ENCODE results near the gene DNAJB5.
"Not testable (repeated sequence)": the region's sequence is repeated elsewhere in the genome, so short reads cannot be mapped to it uniquely, and the experiment has no call there.

Gene DNAJB5

DNA sequence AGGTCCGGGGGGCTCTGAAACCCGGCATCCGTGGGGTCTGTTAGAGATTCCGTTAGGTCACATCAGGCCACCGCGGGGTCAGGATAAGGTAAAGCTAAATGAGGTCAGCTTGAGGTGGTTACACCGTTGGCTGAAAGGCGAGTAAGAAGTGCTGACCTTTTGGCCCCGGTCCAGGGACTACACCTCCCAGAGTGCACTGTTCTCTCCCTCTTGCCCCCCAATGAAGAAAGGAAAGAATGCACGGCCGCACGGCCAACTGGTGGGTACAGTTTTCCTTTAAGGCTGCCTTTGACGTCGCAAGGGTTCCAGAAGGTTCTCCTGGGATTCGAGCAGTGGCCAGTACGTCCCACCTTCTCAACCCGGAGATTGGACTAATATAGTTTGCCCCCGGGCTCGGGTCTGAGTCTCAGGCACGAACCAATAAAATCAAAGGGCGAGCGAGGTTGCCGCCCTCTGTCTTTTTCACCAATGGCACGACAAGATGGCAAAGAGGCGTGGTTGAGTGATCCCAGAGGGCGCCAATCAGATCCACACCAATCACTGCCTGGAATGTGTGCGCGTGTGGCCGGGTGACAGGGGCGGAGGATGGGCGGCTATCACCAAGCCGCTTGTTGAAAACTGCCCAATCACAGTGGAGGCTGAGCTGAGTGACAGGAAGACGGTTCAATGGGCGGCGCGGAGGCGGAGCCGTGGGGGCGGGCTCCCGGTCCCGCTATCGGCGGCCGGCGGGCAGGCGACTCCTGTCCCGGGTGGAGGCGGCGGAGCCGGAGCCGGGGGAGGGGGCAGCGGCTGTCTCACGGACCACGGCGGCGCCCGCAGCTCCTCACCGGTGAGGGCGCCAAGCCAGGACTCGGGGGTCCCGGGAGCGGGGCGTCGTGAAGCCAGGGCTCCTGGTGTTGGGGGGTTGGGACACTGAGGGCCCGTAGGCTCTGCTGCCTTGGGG, at the start of gene DNAJB5:
Gene DNAJB5 (plus strand): TSS at position 743 of the 943 bp plus-strand sequence. CDS start 886 bp downstream, outside the sequence.
- DNase-seq = peak; percentile 99

DNA sequence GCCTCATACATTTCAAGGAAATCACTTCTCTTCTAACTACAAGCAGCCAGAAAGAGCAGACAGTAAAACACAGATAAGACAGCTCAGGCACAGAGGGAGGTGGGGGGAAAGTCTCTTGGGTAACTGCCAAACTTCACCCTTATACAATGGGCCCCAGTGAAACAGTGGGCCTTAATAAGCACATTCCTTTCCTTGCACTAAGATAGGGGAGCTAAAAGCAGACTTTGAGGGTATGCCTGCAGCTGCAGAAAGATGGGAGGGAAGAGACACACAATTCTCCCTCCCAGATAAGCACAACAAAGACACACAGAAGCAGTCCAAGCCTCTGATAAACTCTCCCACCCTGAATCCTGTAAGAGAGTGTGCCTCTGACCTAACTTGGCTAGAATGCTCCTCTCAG, 49.6 kb upstream of the DNAJB5 start:
- DNase-seq = not testable (repeated sequence)

DNA sequence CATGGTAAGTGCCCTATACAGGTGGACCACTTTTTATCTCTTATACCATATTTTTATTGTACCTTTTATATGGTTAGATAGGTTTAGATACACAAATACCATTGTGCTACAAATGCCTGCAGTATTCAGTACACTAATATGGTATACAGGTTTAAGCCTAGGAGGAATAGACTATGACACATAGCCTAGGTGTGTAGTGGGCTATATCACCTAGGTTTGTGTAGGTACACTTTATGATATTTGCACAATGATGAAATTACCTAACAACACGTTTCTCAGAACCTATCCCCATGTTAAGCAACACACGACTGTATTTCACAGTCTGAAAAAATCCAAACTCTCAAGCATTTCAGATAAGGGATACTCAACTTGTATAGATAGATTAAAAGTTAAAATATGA, 41.1 kb upstream of the DNAJB5 start:
- DNase-seq = no peak

DNA sequence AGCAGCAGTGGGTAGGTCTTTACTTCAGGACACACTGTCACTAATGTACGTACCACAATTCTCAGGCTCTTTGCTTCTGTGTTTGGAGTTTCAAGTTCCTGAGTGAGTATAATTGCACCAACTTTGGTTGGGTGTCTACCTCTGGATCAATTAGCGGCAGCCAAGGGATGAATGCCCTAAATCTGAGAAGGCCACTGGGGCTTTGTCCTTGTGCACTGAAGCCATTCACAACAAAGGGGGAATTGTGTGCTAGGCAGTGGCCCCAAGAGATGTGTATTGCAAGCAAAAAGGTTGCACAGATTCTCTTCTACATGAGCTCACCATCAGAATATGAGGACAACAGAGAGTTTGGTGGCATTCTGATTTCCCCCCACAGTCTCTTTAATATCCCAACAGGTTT, 35.3 kb upstream of the DNAJB5 start:
- no peak for DNase-seq

DNA sequence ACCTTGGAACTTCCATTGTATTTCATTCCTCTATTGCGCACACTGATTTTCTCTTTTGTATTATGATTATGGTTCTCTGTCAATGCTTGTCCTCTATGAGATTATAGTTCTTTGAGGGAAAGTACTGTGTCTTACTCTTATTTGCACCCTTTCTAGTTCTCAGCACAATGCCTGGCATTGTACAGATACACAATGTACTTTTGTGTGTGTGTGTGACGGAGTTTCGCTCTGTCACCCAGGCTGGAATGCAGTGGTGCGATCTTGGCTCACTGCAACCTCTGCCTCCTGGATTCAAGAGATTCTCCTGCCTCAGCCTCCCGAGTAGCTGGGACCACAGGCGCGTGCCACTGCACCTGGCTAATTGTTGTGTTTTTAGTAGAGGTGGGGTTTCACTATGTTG, 33.5 kb upstream of the DNAJB5 start:
- DNase-seq = not testable (repeated sequence)

DNA sequence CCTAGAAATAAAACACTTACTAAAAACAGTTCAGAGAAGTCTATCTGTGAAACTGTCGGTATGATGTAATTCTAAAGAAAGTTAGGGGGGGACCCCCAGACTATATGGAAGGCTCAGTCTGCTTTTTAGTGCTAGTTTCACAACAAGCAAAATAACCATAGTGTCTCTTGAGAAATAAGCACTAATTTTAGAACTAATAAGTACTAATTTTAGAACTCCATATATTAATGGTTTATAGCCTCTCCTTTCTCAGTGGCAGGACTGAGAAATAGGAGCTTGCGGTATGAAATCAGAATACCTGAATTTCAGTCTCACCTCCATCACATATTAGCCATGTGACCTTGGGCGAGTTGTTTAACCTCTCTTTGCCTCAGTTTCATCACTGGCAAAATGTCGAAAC, 32.9 kb upstream of the DNAJB5 start:
- DNase-seq = no peak

DNA sequence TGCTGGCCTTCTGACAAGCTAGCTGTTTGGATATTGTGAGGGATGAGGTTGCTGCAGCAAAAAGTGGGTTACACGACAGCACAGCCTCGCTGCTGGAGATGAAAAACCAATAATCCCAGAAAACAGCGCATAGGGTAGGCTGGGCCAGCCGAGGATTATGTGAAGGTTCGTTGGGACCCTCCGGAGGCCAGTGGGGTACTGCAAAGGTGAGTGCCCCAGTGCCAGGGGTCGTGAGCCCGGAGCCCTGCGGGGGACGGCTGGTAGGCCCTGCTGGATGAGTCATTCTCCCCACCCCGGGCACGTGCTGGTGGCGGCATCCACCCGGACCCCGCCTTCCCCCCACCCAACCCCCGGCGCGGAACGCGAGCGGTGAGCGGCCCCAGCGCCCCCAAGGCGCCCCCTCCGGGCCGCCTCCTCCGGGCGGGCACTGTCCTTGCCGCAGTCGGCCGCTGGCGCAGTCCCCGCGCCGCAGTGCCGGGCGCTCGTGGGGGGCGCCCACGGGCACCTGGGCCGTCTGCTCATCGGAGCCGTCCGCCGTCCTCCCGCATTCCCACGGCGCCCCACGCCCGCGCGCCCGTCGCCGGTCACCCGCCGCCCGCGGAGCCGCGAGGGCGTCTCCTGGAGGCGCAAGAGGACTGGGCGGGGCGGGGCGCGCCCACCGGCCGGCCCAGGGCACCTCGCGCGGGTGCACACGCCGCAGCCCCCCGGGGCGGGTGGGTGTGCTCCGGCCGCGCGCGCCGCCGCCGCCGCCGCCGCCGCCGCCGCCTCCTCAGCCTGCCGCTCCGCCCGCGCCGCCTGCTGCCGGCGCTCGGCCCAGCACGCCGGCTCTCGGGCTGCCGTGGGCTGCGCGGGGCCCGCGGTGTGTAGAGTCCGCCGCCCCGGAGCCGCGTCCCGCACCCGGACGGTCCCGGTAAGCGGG, 31.8 kb upstream of the DNAJB5 start, which contains the start of gene PHF24:
Gene PHF24 (plus strand): TSS at position 794 of the 919 bp plus-strand sequence. CDS start 13,014 bp downstream, outside the sequence.
- DNase-seq = no peak

DNA sequence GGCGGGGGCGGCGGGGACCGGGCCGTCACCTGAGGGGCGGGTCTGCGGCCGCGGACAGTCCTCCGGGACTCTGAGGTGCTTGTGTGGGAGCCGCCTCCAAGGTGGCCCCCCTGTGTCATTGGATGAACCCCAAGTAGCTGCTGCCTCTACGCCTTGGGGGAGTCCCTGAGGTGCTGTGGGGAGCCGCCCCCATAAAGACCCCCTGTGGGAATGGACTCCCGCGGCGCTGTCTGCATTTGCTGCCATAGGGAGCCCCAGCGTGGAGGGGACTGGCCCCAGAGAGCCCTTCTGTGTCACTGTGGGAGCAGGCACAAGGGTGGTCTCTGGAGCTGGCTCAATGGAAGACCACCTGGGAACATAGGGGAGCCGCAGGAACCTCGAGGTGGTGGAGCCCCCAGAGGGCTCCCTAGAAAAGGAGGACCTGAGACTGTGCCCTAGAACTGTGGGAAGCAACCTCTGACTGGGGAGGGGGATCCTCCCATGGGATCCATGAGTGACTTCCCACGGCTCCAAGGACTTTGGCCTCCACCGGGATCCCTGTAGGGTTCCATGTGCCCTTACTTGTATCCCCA, 31.0 kb upstream of the DNAJB5 start:
- no peak for DNase-seq

DNA sequence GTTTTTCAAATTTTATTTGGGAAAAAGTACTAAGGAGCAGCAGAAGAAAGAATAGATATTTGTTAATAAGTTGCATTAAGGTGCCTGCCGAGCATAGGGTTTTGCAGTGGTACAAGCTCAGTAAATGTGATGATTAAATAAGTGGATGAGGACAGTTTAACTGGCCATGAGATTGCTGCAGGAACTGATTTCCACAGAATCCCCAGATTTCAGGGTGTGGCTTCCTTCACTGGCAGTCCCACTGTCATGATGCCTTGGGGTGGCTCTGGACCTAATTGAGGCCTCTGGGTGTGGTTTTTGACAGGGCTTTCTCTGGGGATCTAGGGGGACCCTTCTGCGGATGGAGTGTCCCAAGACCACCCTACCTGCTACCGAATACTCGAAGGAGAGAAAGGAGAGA, 30.1 kb upstream of the DNAJB5 start:
- DNase-seq = no peak

DNA sequence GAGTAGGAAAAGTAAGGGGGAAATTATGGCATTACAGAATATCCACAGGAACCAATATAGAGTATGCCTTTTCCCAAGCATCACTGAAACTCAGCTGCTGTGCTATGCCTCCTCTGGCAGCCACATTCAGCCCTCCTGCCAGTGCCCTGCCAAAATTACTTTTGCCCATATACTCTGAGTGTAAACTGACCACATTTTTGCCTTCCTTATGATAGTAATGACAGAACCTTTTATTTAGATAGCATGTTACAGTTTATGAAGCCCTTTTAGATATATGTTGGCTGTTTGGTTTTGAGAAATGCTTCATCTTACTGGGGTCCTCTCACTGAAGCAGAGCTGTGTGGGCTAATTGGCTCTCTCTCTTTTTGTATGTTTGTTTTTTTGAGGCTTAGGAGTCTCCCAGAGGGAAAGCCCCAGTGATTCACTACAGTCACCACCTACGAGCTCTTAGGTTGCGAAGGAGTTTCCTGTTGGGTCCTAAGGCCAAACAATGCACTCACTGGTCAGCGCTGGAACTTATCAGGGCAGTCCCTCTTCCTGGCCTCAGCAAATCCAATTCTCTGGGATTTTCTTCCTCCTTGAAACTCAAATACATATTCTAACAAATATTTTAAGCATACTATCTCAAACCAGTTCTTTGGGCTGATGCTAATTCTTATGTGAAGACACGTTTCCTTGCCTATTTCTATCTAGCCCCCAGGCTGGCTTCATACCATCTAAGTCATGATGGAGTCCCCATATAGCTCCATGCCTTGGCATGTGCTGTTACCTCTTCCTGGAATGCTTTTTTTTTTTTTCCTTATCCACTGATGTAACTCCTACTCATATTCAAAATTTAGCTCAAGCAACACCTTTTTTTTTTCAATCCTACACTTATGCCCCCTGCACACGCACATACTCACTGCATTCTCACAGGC, 27.7 kb upstream of the DNAJB5 start:
- DNase-seq = no peak

DNA sequence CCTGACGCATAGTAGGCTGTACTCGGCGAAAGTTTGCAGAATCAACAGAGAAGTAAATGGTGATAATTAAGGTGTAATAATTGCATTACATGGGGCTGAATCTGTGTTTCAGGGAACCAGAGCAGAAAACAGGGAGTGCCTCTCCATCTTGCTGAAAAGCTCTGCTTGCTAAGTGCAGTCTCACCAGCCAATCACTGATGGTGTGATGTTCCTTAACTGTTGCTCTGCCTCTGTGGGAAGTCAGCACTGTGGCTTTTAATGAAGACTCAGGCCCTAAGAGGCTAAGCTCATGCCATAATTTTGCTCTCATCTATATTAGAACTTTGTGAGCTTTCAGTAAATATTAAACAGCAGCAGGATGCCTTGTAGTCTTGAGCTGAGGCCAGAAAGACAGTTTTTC, 27.0 kb upstream of the DNAJB5 start:
- no peak for DNase-seq

DNA sequence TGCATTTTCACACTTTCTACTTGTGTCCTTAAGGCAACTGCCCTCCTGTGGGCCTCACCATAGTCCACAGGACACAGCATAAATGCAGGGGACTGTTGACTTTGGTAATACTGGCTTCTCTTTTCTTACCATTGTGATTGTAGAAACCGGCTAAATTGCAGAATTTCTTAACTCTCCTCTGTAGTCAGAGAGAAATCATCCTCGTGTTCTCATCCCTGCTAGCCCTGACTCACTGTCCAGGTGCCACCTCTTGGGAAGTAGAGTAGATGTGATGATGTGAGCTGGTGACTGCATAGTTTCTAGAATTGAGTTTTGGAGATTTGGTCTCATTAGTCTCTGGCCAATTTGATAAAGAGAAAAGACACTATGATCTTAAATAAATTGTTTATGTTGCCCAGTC, 26.0 kb upstream of the DNAJB5 start:
- no peak for DNase-seq

DNA sequence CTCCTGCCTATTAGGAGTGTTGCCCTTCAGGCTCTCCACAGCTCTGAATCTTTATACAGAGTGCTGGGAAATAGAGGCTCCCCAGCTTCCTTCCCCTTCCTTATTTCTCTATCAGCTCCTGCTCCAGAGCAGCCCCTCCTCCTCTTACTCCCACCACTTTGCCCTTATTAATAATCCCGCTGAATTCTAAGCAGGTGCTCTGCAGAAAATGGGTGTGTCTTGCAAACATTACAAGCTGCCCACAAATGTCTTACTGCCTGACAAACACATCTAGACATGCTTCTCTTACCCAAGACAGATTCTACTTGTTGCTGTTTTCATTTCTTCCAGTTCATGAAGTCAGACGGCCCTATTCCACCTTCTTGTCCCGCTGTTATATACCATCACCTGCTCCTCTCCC, 25.1 kb upstream of the DNAJB5 start:
- peak; percentile 1 for DNase-seq

DNA sequence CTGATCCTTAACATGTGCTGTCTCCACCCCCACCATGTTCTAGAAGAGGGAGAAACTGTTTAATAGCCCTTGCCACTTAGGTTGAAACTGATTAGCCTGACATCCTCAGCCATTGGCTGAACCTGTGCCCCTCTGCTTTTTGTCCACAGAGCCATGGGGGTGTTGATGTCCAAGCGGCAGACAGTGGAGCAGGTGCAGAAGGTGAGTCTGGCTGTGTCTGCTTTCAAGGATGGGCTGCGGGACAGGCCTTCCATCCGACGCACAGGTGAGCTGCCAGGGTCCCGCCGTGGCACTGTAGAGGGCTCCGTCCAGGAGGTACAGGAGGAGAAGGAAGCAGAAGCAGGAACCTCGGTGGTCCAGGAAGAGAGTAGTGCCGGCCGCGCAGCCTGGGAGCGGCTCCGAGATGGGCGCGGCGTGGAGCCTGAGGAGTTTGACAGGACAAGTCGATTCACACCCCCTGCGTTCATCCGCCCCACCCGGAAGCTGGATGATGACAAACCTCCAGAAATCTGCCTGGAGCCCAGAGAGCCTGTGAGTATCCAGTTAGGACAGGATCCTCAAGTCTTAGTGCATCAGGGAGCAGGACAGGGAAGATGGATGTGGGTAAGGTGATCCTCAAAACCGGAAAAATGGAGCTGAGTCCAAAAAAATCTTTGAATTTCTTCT, 18.3 kb upstream of the DNAJB5 start:
- DNase-seq = no peak

DNA sequence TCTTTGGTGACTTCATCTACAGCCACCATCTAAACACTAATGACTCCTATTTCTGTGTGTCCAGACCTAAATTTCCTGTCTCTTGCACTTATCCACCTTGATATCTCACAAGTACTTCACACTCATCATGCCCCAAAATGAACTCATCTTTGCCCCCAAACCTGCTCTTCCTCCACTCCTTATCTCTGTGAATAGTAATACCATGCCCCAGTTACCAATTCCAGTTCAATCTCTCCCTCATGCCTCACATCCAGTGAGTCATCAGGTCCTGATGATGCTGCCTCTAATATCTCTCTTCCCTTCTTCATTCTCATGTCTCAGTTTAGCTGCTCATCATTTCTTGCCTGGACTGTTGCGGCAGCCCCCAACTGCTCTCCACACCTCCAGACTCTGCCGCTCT, 14.9 kb upstream of the DNAJB5 start:
- no peak for DNase-seq

DNA sequence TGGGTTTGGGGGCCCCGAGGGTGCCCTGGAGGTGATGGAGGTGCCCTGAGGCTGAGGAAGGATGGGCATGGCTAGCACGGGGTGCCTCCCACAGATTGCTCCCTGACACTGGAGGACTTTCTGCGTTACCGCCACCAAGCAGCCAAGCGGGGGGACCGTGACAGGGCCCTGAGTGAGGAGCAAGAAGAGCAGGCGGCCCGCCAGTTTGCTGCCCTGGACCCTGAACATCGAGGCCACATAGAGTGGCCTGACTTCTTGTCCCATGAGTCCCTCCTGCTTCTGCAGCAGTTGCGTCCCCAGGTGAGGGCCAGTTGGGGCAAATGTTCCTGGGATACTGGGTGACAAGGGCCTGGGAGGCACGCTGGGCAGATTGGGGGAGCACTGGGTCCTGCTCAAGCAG, 13.1 kb upstream of the DNAJB5 start:
- no peak for DNase-seq

DNA sequence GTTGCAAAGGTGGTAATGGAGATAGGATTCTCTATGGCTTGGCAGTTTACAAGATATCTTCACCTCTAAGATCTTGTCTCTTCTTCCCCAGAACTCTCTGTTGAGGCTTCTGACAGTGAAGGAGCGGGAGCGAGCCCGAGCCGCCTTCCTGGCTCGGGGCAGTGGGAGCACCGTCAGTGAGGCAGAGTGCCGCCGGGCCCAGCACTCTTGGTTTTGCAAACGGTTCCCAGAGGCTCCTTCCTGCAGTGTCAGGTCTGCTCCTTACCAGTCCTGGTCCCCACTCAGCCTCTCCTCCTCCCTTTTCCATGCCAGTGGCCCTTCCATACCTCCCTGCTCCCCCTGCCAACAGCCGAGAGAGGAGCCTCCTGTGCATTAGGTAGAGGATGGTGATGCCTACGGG, 12.6 kb upstream of the DNAJB5 start:
- DNase-seq = no peak

DNA sequence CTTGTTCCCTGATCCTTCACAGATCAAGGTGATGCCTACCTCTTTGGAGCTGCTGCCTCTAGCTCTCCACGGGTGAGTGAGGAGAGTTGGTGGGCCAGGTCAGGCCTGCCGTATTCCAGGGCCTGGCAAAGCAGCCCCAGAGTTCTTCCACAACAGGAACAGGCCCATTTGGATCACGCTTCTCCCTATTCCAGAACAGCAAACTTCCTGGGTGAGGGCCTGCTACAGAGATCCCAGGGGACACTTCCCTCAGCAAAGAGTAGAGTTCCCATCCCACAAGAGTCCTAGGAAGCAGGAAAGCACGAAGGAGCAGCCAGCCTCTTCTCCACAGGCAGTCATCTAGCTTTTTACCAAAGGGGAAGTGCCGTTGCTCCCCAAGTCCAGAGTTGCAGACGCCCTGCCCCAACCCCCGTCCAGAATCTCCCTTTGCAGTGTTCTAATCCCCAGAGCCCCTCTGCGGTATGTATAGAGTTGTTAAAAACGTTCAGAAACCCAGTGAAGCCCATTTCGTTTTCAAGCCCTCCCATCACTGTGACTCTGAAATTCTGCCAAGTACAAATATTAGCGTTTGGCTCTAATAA, 9.3 kb upstream of the DNAJB5 start:
- DNase-seq = no peak

DNA sequence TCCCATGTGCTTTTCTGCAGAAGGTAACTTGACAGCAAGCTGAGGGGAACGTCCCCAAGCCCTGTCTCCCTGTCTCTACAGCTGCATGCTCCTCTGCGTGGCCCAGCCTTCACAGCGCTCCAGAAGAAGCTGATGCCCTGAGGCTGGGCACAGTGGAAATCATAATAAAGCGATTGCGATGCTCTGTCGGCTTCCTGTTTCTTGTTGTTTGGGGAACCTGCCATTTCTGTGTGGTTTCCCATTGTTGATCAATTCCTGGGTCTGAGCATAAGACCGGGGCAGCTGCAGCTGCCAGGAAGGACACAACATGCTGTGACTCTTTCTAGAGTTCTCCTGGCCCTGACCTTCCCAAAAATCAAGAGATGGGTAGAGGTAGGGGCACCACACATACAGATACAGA, 7.2 kb upstream of the DNAJB5 start:
- no peak for DNase-seq

DNA sequence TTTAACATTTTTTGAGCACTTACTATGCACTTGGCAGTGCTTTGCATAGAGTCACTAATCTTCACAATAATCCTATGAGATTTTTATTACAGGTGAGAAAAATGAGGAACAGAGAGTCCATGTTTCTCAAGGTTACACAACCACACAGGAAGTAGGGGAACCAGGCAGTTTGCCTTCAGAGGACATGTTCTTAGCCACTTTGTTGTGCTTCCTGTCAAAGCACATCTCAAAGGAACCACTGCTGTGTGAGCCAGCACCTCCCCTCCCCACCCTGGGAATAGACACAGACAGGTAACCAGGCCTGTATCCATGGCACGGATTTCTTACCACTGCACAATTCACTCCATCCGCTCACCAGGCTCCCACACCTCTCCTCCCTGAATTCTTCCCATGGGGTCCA, 6.3 kb upstream of the DNAJB5 start:
- DNase-seq = no peak

DNA sequence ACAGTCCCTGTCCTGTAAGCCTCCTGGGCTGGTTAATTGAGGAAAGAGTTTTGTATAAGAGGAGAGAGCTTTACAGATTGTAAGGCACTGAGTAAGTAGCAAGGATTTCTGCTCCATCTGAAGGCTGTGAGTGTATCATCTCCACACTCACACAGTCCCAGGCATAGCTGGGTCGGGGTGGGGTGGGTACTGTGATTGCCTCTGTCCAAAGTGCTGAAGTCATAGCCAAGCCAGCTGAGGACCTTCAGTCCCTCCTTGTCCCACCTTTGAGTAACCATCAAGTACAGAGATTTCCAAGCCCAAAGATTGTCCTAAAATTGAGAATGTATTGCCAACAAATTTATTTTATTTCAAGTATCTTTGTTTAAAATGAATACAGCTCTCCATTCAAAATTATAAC, 5.5 kb upstream of the DNAJB5 start:
- DNase-seq = no peak
